ENCODE results near the gene IPMK. TPM values are rescaled to one million over a fixed set of nuclear protein-coding genes. Genes with fewer than 3 reads are reported as not detected.

IPMK gene
- total and polyA plus RNA-seq, 2 of the 8 experiments (the other 6 are each of a cell fraction or from before 2014, with no cell fraction given) = 1.3 to 7.8 TPM

DNA sequence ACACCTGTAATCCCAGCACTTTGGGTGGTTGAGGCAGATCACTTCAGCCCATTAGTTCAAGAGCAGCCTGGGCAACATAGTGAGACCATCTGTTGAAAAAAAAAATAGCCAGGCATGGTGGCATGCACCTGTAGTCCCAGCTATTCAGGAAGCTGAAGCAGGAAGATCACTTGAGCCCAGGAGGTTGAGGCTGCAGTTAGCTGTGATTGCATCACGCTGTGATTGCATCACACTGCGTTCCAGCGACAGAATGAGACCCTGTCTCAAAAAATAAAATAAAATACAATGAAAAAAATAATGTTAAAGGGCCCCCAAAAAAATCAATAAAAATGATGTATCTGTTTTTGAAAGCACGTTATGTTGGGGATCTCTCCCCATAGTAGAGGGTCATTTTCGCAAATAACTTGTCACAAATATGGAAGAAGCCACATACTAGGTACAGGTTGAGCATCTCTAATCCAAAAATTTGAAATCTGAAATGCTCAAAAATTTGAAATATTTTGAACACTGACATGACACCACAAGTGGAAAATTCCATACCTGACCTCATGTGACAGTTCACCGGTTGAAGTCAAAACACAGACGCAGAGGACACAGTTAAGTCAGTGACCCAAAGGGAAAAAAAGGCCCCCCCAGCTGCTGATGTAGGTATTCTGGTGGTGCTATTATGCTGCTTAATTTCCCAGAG is 10.7 kb upstream of the IPMK start:
- FAIRE-seq (no peak), DNase-seq (ENCODE audit: low read depth in 1 of 2, low spot score in 2 of 2) (no peak)
- Histone ChIP-seq H4K5ac (ENCODE audit: insufficient read length, low read depth, low read length) (no peak overlapping the region), H3K27me3 (replicated peaks in 1 of 4; ENCODE audit: control insufficient read depth in 3 of 4, extremely low read depth in 1 of 4, insufficient read depth in 3 of 4, low read length in 3 of 4) (no peaks in the 10 kb centered on the region), H3K4me2 (ENCODE audit: insufficient read depth in 1 of 2, low read depth in 2 of 2, low read length in 2 of 2) (no peak overlapping the region), H2BK15ac (ENCODE audit: low read length) (no peak overlapping the region), H3K18ac (ENCODE audit: extremely low read depth, low read length) (no peak overlapping the region), H2BK120ac (replicated peaks; ENCODE audit: low read depth, low read length) (no peak overlapping the region), H3K79me1 (ENCODE audit: low read depth, low read length) (no peaks in the 10 kb centered on the region), H4K91ac (replicated peaks; ENCODE audit: insufficient read length, low read length) (no peak overlapping the region), H3K4ac (replicated peaks; ENCODE audit: insufficient read length, low read depth, low read length) (no peak overlapping the region), H3K14ac (ENCODE audit: insufficient read length) (no peak overlapping the region), H4K20me1 (replicated peaks in 1 of 2; ENCODE audit: control insufficient read depth in 1 of 2, insufficient read depth in 2 of 2, low read length in 2 of 2) (no peaks in the 10 kb centered on the region), H3K27ac (ENCODE audit: low read depth, low read length) (no peak overlapping the region), H2AK5ac (ENCODE audit: low read depth, low read length) (no peak overlapping the region), H3K79me2 (ENCODE audit: control insufficient read depth in 1 of 2, insufficient read depth in 2 of 2, low read length in 2 of 2) (peaks cover 0 to 20% of the 10 kb centered on the region in 2 experiments; a peak in 1 of 4 replicates), H2AFZ (ENCODE audit: low read length) (no peak overlapping the region), H2BK20ac (ENCODE audit: low read length) (no peak overlapping the region), H2BK5ac (ENCODE audit: low read depth, low read length) (no peak overlapping the region), H3K9ac (replicated peaks in 1 of 4; ENCODE audit: extremely low read depth in 1 of 4, low read depth in 3 of 4, low read length in 3 of 4) (no peak overlapping the region), H3K9me3 (ENCODE audit: insufficient read depth in 2 of 2, low read depth in 1 of 2, low read length in 1 of 2) (no peaks in the 10 kb centered on the region), H3K23me2 (ENCODE audit: low read depth, low read length) (no peaks in the 10 kb centered on the region), H2BK12ac (ENCODE audit: low read depth, low read length) (no peak overlapping the region), H3K4me3 (ENCODE audit: extremely low read depth in 1 of 4, insufficient read depth in 2 of 4, low read depth in 3 of 4, low read length in 4 of 4) (no peak overlapping the region), H3K4me1 (replicated peaks in 1 of 4; ENCODE audit: control insufficient read depth in 3 of 4, insufficient read depth in 4 of 4, low read length in 3 of 4) (no peaks in the 10 kb centered on the region), H3K36me3 (ENCODE audit: control insufficient read depth in 2 of 4, insufficient read depth in 4 of 4, low read length in 3 of 4) (peaks cover 0 to 16% (median 4%) of the 10 kb centered on the region in 4 experiments; a peak in 4 of 8 replicates), H3K56ac (replicated peaks; ENCODE audit: insufficient read length, low read depth, low read length) (no peak overlapping the region), H4K8ac (ENCODE audit: extremely low read depth, insufficient read depth, low read length) (no peak overlapping the region), H3K23ac (ENCODE audit: insufficient read length) (no peak overlapping the region)
- CTCF ChIA-PET (ENCODE audit: partially characterized antibody) = interaction anchor here (0.7 to 1.1 kb wide), 2 partner anchors 9 to 12 kb away, joined by 3 read pairs; partner anchors contain the start of gene CISD1
- POLR2A ChIA-PET (ENCODE audit: partially characterized antibody) = interaction anchor here (1.5 kb wide), 1 partner anchor 9 kb away, joined by 6 read pairs; the partner anchor contains the start of gene CISD1
- 92% methylated on average over 7 of the region's 7 CpGs; no CpG with 5 or more reads in 1 of the 2 experiments for WGBS, 2 experiments (ENCODE audit: extremely low coverage in 1 of 2, insufficient coverage in 1 of 2, insufficient read length in 1 of 2, insufficient replicate concordance in 2 of 2, low coverage in 1 of 2, low lambda C conversion rate in 2 of 2, missing lambda C conversion rate in 1 of 2)
- TF ChIP-seq CEBPB (IDR thresholded peaks at IDR 0.05; ENCODE audit: low read depth, low read length) = peak; percentile 82
- no peak for TF ChIP-seq BRCA1 (IDR thresholded peaks at IDR 0.05; ENCODE audit: low read depth, low read length)

Measured in H1 (cell line).